Spleen (tissue), 11 donors: ENCODE data around the gene RIBC2. TPM values are rescaled to one million over a fixed set of nuclear protein-coding genes. Genes with fewer than 3 reads are reported as not detected.

Source experiments
- DNase-seq: peaks from one replicate; pipeline ENCODE4 v3.0.0-alpha.2; 2020
- H3K27ac ChIP-seq, 8 donors: fragments of 200-600 bp; sonication (generic) in 7 of 8; 1 replicate in 4 of 8; 2 replicates in 4 of 8; pipeline versions ENCODE4 v1.5.0 to v1.8.0; 2016 to 2021; ENCODE audit warnings: inconsistent platforms in 4 of 8, mild to moderate bottlenecking in 4 of 8, moderate library complexity in 1 of 8
- H3K27me3 ChIP-seq, 7 donors: fragments of 200-600 bp; sonication (generic) in 6 of 7; replicated peaks in 1 of 7; 1 replicate in 4 of 7; 2 replicates in 3 of 7; pipeline versions ENCODE4 v1.5.0 to v1.8.0; 2016 to 2021; ENCODE audit warnings: inconsistent platforms in 3 of 7, mild to moderate bottlenecking in 1 of 7
- H3K36me3 ChIP-seq, 6 donors: fragments of 200-600 bp; sonication (generic) in 5 of 6; 1 replicate in 4 of 6; 2 replicates in 2 of 6; pipeline versions ENCODE4 v1.5.0 to v1.8.0; 2016 to 2021; ENCODE audit warnings: inconsistent platforms in 2 of 6
- H3K4me1 ChIP-seq, 6 donors: fragments of 200-600 bp; sonication (generic) in 5 of 6; 1 replicate in 3 of 6; 2 replicates in 3 of 6; pipeline versions ENCODE4 v1.5.0 to v1.8.0; 2016 to 2021; ENCODE audit warnings: inconsistent platforms in 3 of 6
- H3K4me3 ChIP-seq, 8 donors: fragments of 200-600 bp; sonication (generic) in 7 of 8; 1 replicate in 4 of 8; 2 replicates in 4 of 8; pipeline versions ENCODE4 v1.5.0 to v1.8.0; 2016 to 2021; ENCODE audit warnings: inconsistent platforms in 4 of 8, mild to moderate bottlenecking in 4 of 8, moderate library complexity in 2 of 8
- H3K9me3 ChIP-seq, 8 donors: fragments of 200-600 bp; sonication (generic) in 7 of 8; 1 replicate in 4 of 8; 2 replicates in 4 of 8; pipeline versions ENCODE4 v1.5.0 to v1.8.0; 2016 to 2021; ENCODE audit warnings: inconsistent platforms in 4 of 8
- POLR2A ChIP-seq, 3 donors: fragments of 450-650 bp; IDR thresholded peaks; one replicate each; pipeline ENCODE4 v1.5.1; 2017; ENCODE audit warnings: antibody characterized with exemption in 3 of 3, mild to moderate bottlenecking in 1 of 3
- POLR2AphosphoS5 ChIP-seq, 3 donors: sonication (generic); formaldehyde crosslinking; IDR thresholded peaks; one replicate each; pipeline ENCODE4 v1.5.1; 2017; ENCODE audit warnings: antibody characterized with exemption in 3 of 3
- WGBS, 5 donors: extraction: QIAGEN DNeasy Blood & Tissue Kit in 3 of 5; methylation state at CpG; one replicate each; pipeline versions ENCODE4 v1.1.5 to v1.1.7; 2013 to 2018; 5-methylcytosine and 5-hydroxymethylcytosine counted together
- intact Hi-C: fragments of 100-400 bp; cut with DNase I; formaldehyde crosslinking; loops from one replicate; pipeline ENCODE4 v1.15.0; 2023; ENCODE audit warnings: low total_unique reads
- polyA plus RNA-seq, 3 donors: library from polyadenylated mRNA; stranded (reverse); fragments of 200-250 nt; gene quantifications; one replicate each; pipeline ENCODE4 v1.2.1, GENCODE V29; 2013
- total RNA-seq, 7 donors: library from RNA; depleted of rRNA in 3 of 7; stranded (reverse); fragments of >200 nt in 3 of 7; fragmentation: NEBNext Ultra II Directional in 4 of 7; extraction: Animal tissue kit (Norgen Biotek cat#: 25700) in 4 of 7; gene quantifications; one replicate each; pipeline versions ENCODE4 v1.1.0 to v1.2.1, GENCODE V29; 2016 to 2021
- TF ChIP-seq, protein P1 (sequence below), 11 experiments: fragments of 200-600 bp in 7 of 11; fragments of 450-650 bp in 4 of 11; sonication (generic) in 4 of 11; IDR thresholded peaks in 8 of 11; conservative IDR thresholded peaks in 3 of 11; 1 replicate in 7 of 11; 2 replicates in 4 of 11; pipeline versions ENCODE4 v1.4.0 to v1.8.0; 2016 to 2021; ENCODE audit warnings: antibody characterized with exemption in 11 of 11, inconsistent platforms in 4 of 11, mild to moderate bottlenecking in 1 of 11
- donor health status: healthy with polysubstance abuse.
- donor health status: DM: no; HTN: no; CAD: no; lungs with moderate emphysema.
- donor health status: DM: no; HTN: no; CAD: no.
- donor health status: Bipolar disorder and iron deficiency.
- donor health status: healthy.
- donor health status: DM: no; HTN: no; CAD: no.
- donor health status: DM: yes; HTN: yes; CAD: no.

Gene RIBC2
- total and polyA plus RNA-seq, 10 donors = 0.27 to 0.83 (median 0.37) TPM; not detected in 4

DNA sequence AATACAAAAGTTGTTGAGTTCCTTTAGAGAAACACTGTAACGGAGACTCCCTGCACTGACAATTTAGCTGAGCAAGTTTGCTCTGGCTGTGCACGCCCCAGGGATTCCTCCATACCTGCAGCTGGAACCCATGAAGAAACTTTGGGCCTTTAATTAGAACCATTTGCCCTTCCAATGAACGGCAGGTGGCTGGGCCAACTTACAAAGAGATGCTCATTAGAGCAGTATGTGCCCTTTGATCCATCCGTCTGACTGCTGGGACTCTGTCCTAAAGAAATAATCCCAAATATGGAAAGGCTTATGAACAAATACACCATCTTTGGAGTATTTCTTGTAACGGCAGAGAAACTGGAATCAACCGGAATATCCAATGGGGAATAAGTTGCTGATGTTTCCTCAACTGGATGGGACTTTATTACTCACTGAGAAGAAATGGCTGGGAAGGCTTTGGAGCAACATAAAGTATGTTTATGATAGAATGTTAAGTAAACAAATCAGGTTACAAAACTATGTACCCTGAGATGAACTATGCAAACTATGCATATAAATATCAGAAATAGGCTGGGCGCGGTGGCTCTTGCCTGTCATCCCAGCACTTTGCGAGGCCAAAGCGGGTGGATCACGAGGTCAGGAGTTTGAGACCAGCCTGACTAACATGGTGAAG is 64.7 kb downstream of the RIBC2 start:
- H3K4me1 ChIP-seq = no peaks in the 10 kb centered on the region
- no peaks in the 10 kb centered on the region for H3K36me3 ChIP-seq
- no peak for TF ChIP-seq POLR2AphosphoS5 (IDR thresholded peaks at IDR 0.05)
- TF ChIP-seq POLR2A (IDR thresholded peaks at IDR 0.05) = no peak
- TF ChIP-seq, protein P1, sequence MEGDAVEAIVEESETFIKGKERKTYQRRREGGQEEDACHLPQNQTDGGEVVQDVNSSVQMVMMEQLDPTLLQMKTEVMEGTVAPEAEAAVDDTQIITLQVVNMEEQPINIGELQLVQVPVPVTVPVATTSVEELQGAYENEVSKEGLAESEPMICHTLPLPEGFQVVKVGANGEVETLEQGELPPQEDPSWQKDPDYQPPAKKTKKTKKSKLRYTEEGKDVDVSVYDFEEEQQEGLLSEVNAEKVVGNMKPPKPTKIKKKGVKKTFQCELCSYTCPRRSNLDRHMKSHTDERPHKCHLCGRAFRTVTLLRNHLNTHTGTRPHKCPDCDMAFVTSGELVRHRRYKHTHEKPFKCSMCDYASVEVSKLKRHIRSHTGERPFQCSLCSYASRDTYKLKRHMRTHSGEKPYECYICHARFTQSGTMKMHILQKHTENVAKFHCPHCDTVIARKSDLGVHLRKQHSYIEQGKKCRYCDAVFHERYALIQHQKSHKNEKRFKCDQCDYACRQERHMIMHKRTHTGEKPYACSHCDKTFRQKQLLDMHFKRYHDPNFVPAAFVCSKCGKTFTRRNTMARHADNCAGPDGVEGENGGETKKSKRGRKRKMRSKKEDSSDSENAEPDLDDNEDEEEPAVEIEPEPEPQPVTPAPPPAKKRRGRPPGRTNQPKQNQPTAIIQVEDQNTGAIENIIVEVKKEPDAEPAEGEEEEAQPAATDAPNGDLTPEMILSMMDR (IDR thresholded peaks at IDR 0.05 in 8 of 11, conservative IDR thresholded peaks at IDR 0.05 in 3 of 11) = no peak
- peaks cover 0 to 10% (median 3%) of the 10 kb centered on the region in 8 donors for H3K9me3 ChIP-seq
- H3K4me3 ChIP-seq = no peak overlapping the region
- peaks cover 0 to 24% (median 0%) of the 10 kb centered on the region in 7 donors for H3K27me3 ChIP-seq
- WGBS, 5 donors = 80 to 90% (median 88%) methylated on average over 11 of the region's 11 CpGs
- no peak overlapping the region for H3K27ac ChIP-seq
- intact Hi-C loops = no loop called here
- DNase-seq = peak; percentile 12

DNA sequence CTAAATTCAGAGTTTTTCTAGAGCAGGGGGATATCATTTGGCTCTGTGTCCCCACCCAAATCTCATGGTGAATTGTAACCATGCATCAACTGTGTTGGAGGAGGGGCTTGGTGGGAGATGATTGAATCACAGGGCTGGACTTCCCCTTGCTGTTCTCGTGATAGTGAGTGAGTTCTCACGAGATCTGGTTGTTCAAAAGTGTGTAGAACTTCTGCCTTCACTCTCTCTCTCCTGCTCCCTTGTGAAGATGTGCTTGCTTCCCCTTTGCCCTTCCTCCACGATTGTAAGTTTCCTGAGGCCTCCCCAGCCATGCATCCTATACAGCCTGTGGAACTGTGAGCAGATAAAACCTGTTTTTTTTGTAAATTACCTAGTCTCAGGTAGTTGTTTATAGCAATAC is 67.2 kb downstream of the RIBC2 start:
- Histone ChIP-seq H3K9me3 (peaks cover 0 to 10% (median 3%) of the 10 kb centered on the region in 8 donors), H3K27me3 (peaks cover 0 to 20% (median 0%) of the 10 kb centered on the region in 7 donors), H3K4me3 (no peak overlapping the region), H3K27ac (no peak overlapping the region), H3K36me3 (no peaks in the 10 kb centered on the region), H3K4me1 (no peaks in the 10 kb centered on the region)
- intact Hi-C loops = no loop called here
- TF ChIP-seq, protein P1 (IDR thresholded peaks at IDR 0.05 in 8 of 11, conservative IDR thresholded peaks at IDR 0.05 in 3 of 11) = no peak
- TF ChIP-seq POLR2AphosphoS5 (IDR thresholded peaks at IDR 0.05) (no peak), POLR2A (IDR thresholded peaks at IDR 0.05) (no peak)
- WGBS, 5 donors = 67 to 81% (median 70%) methylated on average over 3 of the region's 3 CpGs
- DNase-seq = no peak

- intact Hi-C loops = no loop called here
- 85 to 90% (median 89%) methylated on average over 5 of the region's 5 CpGs for WGBS, 5 donors
- TF ChIP-seq, protein P1 (IDR thresholded peaks at IDR 0.05 in 8 of 11, conservative IDR thresholded peaks at IDR 0.05 in 3 of 11) = no peak
- TF ChIP-seq POLR2AphosphoS5 (IDR thresholded peaks at IDR 0.05) (no peak), POLR2A (IDR thresholded peaks at IDR 0.05) (no peak)
- H3K4me3 ChIP-seq = no peak overlapping the region
- H3K9me3 ChIP-seq = peaks cover 0 to 10% (median 3%) of the 10 kb centered on the region in 8 donors
- peaks cover 0 to 12% (median 0%) of the 10 kb centered on the region in 7 donors for H3K27me3 ChIP-seq
- peak; percentile 3 for DNase-seq
- no peak overlapping the region for H3K27ac ChIP-seq
- no peaks in the 10 kb centered on the region for H3K36me3 ChIP-seq
- no peaks in the 10 kb centered on the region for H3K4me1 ChIP-seq
These were observed 68.2 kb downstream of the RIBC2 start for GRCh38 chr22:45481661-45482060.

Other genes with a start within 250 kb of the RIBC2 start
- 100 to 1,000 TPM in 2 of 7 donors, 10 to 100 TPM in 5; 85.9 to 109 (median 98.5) TPM for gene NUP50, start 249.8 kb upstream of the RIBC2 start, total RNA-seq
- 10 to 100 TPM; 16.2 to 26.4 (median 17.5) TPM for gene NUP50, start 249.8 kb upstream of the RIBC2 start, polyA plus RNA-seq
- 10 to 100 TPM; 35.5 to 93.1 (median 73.7) TPM for gene KIAA0930, start 172.8 kb upstream of the RIBC2 start, total RNA-seq
- 10 to 100 TPM; 32.6 to 61.5 (median 46.6) TPM for gene KIAA0930, start 172.8 kb upstream of the RIBC2 start, polyA plus RNA-seq
- gene UPK3A, start 128.7 kb upstream of the RIBC2 start, total RNA-seq = 1 to 10 TPM in 1 of 7 donors, under 1 TPM in 1, not detected in 5; 0.79 to 1.4 TPM
- gene UPK3A, start 128.7 kb upstream of the RIBC2 start, polyA plus RNA-seq = 1 to 10 TPM in 2 of 3 donors, under 1 TPM in 1; 0.35 to 2.7 (median 2.4) TPM
- 100 to 1,000 TPM in 2 of 7 donors, 10 to 100 TPM in 5; 42.2 to 127 (median 64.6) TPM for gene FAM118A, start 103.8 kb upstream of the RIBC2 start, total RNA-seq
- gene FAM118A, start 103.8 kb upstream of the RIBC2 start, polyA plus RNA-seq = 100 to 1,000 TPM in 1 of 3 donors, 10 to 100 TPM in 2; 13.0 to 205 (median 22.7) TPM
- under 1 TPM in 1 of 7 donors, not detected in 6; 0.10 TPM for gene SMC1B, start 94 bp upstream of the RIBC2 start, total RNA-seq
- gene SMC1B, start 94 bp upstream of the RIBC2 start, polyA plus RNA-seq = under 1 TPM in 2 of 3 donors, not detected in 1; 0.06 to 0.12 TPM
- 10 to 100 TPM in 5 of 7 donors, 1 to 10 TPM in 2; 5.2 to 20.3 (median 13.5) TPM for gene FBLN1, start 89.2 kb downstream of the RIBC2 start, total RNA-seq
- gene FBLN1, start 89.2 kb downstream of the RIBC2 start, polyA plus RNA-seq = 10 to 100 TPM in 1 of 3 donors, 1 to 10 TPM in 2; 1.9 to 10.4 (median 6.1) TPM